ENCODE results near the gene MRPL33. TPM values are rescaled to one million over a fixed set of nuclear protein-coding genes. Genes with fewer than 3 reads are reported as not detected.

MRPL33 gene
- total RNA-seq (2014; rRNA removed; shearing (Covaris generic)): 192 and 248 TPM in 2 replicates
- polyA plus RNA-seq (2015; cell fraction: cytosol; rRNA removed): 422 and 471 TPM in 2 replicates
- polyA plus RNA-seq (2015; cell fraction: nucleus; rRNA removed): 111 and 126 TPM in 2 replicates

- DNase-seq (ENCODE audit: low read depth): peak; percentile 91
These were observed at the start of gene MRPL33 for GRCh38 chr2:27771548-27772335. TSS of gene MRPL33 (plus strand) at chr2:27771719. CDS start at chr2:27771778, 59 bp downstream.

- DNase-seq (ENCODE audit: low read depth): no peak
These were observed 49.5 kb upstream of the MRPL33 start for GRCh38 chr2:27721884-27722485.

DNA sequence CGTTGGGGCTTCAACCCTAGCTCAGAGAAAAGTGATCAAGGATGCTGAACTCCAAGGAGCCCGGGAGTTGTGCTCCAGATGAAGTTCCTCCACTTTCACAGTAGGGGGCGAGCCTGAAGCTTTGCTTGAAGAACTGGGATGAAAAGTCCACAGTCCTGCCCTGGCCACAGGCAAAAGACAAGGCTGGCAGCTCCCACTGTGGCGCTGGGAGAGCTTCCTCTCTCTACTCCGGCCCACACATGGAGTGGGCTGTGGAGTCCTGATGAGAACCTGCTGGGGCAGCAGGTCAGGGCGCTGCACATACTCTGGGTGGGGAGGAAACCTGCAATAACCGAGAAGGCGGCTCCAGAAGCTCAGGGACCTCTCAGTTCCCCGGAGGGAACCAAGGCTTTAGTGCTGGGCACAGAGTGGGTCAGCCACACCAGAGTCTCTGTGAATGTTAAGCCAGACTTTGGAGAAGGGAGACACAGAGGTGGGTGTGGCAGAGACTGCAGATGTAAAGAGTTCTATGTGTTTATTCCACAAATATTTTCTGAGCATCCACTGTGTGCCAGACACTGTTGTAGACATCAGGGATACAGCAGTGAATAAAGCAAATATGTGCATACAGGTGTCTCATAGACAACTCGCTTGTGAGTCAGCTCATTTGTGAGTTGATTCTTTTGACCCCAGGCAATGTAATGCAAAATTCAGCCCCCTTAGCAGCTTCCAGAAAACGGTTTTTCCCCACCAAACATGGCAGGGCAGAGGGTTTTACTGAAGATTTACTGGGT is 48.0 kb upstream of the MRPL33 start:
- DNase-seq (ENCODE audit: low read depth): peak; percentile 56

- no peak for DNase-seq (ENCODE audit: low read depth)
These were observed 47.3 kb upstream of the MRPL33 start for GRCh38 chr2:27724191-27724590.

DNA sequence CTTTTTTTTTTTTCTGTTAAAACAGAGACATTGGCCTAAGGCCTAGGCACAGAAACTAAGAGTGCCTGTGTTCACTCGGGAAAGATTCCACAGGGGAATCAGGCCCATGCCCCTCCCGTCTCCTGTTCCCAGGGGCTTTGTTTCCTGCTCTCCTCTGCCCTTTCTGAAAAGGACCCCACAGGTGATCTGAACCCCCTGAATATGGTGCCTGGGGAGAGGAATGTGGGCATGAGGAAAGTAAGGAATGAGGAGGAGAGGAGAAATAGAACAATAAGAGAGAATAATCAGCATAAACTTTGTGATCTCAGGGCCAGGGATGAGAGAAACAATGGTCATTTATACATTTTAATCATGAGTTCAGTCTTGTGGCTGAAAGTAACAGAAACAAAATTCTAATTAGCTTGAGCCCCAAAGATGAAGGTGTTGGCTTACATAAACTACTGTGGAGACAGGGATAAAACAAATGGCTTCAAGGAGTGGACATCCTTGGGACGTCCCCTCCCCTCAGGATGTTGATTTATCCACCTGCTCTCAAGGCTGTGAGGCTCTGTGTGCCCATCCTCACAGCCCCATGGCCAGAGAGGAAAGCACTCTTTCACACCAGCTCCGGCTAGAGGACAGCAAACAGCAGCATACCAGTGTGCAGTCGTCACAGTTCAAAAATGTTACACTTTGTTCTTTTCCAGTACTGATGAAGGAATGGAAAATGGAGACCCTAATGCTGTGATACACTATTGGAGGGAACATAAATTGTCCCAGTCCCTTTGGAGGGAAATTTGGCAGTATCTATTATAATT is 46.4 kb upstream of the MRPL33 start:
- no peak for DNase-seq (ENCODE audit: low read depth)

GRCh38 chr2:27727257-27727656 is 44.3 kb upstream of the MRPL33 start:
- no peak for DNase-seq (ENCODE audit: low read depth)

DNA sequence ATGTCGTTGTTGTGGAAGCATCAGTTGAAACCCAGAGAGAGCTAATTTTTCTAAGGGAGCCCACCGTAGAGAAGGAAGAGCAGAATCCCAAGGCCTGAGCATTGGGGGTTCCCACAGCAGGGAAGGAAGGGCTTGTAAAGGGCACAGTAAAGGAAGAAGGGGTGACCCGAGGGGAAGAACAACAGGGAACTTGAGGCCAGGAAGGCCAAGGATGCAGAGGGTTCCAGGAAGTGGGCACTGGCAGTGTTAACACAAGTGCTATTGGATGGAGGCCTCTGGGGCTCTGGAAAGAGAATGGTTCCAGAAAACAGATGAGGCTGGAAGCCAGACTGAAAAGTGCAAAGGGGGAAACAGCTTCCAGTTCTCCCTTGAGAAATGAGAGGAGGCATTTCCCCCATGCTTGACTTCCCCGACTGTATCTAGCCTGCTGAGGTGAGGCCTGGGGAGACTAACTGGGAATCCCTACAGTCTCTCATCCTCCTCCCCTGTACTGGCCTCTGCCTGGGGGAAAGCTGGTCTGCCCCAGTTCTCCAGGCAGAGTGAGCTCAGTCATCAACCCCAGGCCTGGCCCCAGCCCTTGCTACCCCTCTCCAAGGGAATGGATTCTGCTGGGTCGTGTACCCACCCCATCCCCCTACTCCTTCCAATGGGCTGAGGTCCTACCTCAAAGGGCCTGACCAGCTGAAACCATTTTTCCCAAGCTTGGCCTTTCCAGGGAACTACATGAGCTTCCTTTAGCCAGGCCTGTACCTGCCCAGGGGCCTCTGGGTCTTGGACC is 43.2 kb upstream of the MRPL33 start:
- no peak for DNase-seq (ENCODE audit: low read depth)

DNA sequence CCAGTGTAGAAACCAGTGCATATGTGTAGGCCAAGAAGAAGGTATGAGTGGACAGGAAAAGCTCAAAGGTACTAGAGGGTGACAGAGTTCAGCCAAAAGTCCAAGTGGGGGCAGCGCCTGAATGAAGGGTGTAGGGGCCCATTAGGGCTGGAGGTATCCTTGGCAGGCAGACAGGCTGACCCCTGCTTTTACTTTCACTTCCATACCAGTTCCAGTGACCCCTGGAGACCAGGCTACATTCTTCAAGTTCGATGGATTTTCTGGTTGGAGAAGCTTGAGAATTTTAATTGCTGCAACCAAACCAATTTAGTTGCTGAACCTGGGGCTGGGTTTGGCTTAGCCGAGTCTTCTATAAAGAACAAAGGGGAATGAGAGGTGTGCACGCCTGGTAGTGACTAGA is 42.3 kb upstream of the MRPL33 start:
- no peak for DNase-seq (ENCODE audit: low read depth)

- DNase-seq (ENCODE audit: low read depth): no peak
These were observed 41.9 kb upstream of the MRPL33 start for GRCh38 chr2:27729614-27730013.

DNA sequence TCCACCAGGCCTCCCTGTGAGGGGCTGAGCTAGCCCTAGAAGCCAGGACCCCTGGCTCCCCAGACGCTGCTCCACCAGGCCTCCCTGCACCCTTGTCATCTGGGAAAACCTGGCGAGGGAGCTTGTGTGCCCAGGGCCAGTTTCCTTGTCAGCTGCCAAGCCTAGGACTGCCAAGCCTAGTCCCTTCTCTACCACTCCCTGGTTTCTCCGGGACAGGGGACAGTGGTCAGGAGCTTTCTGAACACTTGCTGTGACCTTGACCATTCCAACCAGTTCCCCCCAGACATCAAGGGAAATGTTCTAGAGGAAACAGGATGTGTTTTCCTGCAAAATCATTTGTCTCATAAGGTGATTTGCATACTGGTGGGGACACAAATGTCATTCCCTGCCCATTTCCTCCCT is 41.3 kb upstream of the MRPL33 start:
- no peak for DNase-seq (ENCODE audit: low read depth)

DNA sequence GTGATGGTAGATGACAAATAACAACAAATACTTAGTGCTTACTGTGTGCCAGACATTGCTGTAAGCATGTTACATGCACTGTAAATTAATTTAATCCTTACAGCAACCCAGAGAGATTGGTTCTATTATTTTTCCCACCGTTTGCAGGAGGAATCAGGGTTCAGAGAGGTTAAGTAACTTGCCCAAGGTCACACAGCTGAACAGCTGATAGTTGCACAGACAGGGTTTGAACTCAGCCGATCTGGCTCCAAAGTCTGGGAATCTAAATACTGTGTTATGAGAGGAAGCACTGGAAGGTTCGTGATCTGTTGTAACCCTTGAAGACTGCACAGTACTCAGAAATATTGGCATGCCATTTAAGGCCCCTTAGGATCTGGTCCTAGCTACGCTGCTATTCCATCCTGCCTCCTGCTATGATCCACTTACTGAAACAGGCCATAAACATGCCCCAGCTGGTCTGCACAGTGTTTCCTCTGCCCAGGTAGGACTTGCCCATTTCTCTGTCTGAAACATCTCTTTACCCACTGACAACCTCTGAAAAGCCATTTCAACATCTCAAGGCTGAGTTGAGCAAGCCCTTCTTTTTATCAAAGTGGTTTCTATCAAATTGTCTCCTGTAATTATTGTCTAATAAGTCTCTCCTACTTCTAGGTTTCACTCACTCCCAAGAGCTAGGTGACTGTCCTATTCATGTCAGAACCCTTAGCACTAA is 40.4 kb upstream of the MRPL33 start:
- no peak for DNase-seq (ENCODE audit: low read depth)

DNA sequence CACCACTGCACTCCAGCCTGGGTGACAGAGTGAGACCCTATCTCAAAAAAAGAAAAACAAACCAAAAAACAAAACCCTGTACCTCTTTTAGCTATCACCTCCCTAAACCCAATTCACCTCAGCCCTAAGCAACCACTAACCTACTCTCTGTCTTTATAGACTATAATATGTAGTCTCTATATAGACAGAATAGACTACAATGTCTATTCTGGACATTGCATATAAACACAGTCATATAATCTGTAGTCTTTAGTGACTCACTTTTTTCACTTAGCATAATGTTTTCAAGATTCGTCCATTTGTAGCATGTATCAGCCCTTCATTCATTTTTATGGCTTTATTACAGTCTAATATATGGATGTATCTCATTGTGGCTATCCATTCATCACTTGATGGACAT is 37.2 kb upstream of the MRPL33 start:
- DNase-seq (ENCODE audit: low read depth): no peak

GRCh38 chr2:27735263-27735904 is 36.1 kb upstream of the MRPL33 start:
- no peak for DNase-seq (ENCODE audit: low read depth)

DNA sequence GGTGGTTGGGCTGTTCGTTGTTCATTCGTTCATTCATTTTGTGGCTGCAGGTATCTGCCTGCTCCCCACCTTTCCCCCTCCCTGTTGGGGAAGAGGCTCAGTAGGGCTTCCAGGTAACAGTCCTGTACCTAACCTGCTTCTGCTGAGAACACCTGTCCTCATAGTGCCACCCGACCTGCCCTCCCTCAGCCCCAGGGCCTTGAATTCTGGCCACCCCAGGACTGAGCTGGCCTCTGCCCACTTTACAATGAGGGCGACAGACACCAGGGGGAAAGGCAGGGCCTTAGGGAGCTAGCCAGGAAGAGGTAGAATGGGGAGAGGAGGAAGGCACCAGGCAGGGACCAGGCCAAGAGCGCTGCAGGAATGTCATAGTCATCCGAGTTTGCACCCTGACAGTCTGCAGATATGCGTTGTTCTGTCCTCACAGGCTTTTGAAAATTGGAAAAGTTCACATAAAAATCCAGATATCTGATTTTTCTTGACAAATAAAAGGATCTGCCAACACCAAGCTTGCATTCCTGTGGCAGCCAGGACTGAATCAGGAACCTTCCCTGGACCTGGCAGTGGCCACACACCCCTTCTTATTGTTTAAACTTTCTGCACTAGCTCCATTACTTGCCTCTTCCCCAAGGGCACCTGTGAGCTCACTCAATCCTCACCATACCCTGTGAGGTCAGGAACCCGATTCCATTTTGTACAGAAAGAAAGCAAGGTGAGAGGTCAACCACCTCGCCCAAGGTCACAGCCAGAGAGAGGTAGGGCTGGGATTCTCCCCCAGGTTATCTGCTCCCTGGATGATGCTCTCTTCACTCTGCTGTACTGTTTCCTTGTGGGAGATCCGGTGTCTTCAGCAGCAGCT is 35.3 kb upstream of the MRPL33 start:
- DNase-seq (ENCODE audit: low read depth): no peak

DNA sequence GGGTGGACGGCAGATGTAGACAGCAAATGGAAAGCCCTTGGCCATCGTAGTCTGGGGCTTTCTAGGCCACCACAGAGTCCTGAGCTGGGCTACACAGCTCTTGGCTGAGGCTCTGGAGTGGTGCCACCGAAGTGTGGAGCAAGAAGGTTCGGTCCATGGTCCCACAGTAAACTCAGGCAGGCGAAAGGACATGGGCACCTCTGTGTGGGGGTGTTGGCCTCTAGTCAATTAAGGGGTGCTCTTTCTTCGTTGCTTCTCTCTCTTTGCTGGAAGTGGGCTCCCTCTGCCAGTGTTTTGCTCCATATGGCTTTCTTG is 34.7 kb upstream of the MRPL33 start:
- no peak for DNase-seq (ENCODE audit: low read depth)

DNA sequence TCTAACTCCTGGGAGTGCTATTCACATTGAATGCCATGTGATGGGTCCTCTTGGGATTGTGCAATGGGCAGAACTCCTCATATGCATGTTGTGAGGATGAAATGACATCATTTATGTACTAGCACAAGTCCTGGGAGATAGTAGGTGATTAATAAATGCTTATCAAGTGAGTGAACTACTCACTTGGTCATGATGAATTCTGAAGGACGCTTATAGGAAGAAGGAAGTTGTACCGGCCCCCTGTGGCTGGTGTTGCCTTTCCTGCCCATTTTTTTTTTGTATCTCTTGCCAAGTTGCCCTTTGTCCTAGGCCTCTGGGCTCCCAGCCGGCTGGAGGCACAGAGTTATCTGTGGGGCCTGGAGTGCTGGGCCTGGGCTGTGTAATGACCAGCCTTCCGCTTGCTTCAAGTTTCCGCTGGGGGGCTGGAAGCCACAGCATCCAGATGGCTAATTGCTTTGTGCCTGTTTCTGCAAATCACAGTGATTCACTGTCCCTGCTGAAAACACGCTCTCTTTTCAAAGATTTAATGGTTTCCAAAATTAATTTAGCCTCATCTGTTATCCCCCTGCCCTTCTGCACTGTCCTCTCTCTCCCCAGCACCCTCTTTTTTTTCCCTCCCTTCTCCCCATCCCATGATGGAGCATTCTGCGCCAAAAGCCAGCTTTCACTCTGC is 33.7 kb upstream of the MRPL33 start:
- peak; percentile 61 for DNase-seq (ENCODE audit: low read depth)

DNA sequence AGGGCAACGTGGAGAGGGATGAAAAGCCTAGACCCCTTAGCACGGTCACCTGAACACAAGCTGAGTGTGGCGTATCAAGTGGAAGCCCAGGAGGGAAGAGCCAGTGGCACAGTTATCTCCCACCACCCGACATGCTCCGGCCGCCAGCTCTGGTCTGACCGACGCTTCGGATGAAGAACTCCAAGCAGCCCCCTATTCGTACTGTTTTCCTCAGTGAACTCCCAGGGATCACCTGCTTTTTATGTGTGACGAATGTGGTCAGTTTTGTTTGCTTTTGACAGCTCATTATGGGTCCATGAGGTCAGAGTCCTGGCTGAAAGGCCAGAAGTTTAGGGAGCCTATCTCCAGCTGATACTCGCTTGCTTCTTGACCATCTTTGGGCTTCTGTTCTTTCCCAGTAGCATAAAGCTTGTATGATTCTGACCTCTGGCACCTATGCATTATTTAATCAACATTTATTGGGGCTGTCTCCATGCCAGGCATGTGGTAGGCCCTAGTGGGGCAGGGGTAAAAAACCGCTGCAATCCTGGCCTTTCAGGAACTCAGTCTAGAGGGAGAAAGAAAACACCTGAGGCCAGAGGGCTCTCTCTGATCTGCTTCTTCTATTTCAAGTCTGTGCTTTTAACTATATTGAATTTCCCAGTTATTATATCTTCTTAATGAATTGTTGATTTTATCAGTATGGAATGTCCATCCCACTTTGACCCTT is 33.0 kb upstream of the MRPL33 start:
- DNase-seq (ENCODE audit: low read depth): no peak
